T-helper 2 cell (primary cell): ENCODE results near the gene KLHL3.
A peak's percentile ranks its signal among the peaks of the same experiment; 100 is the strongest.

Experiments used
- DNase-seq, 5 experiments: peaks; one replicate each; pipeline versions ENCODE4 v3.0.0 to v3.0.0-alpha.2; 2012 to 2022

The KLHL3 gene

GRCh38 chr5:137630972-137631370 is 104.9 kb downstream of the KLHL3 start:
- no peak for DNase-seq

- no peak for DNase-seq
Measured at GRCh38 chr5:137630216-137630971, 105.5 kb downstream of the KLHL3 start.

- DNase-seq: peak in 2 of 5 experiments; percentile 9 to 54
Measured at GRCh38 chr5:137629646-137630045, 106.2 kb downstream of the KLHL3 start.

- no peak for DNase-seq
Measured at GRCh38 chr5:137627706-137628105, 108.2 kb downstream of the KLHL3 start.

- no peak for DNase-seq
Measured at GRCh38 chr5:137627293-137627692, 108.6 kb downstream of the KLHL3 start.

- DNase-seq: no peak
Measured at GRCh38 chr5:137624786-137625349, 111.0 kb downstream of the KLHL3 start.

GRCh38 chr5:137622850-137623249 is 113.0 kb downstream of the KLHL3 start:
- DNase-seq: no peak

- DNase-seq: no peak
Measured at GRCh38 chr5:137621861-137622823, 113.7 kb downstream of the KLHL3 start.

- DNase-seq: no peak
Measured at GRCh38 chr5:137621306-137621705, 114.6 kb downstream of the KLHL3 start.

- DNase-seq: no peak
Measured at GRCh38 chr5:137619191-137619870, 116.6 kb downstream of the KLHL3 start.

GRCh38 chr5:137618476-137618875 is 117.4 kb downstream of the KLHL3 start:
- DNase-seq: no peak

GRCh38 chr5:137617528-137618205 is 118.2 kb downstream of the KLHL3 start:
- DNase-seq: no peak

GRCh38 chr5:137616046-137616445 is 119.8 kb downstream of the KLHL3 start:
- no peak for DNase-seq

GRCh38 chr5:137615171-137615775 is 120.6 kb downstream of the KLHL3 start:
- DNase-seq: no peak

- no peak for DNase-seq
Measured at GRCh38 chr5:137613554-137614265, 122.2 kb downstream of the KLHL3 start.

GRCh38 chr5:137612576-137612975 is 123.3 kb downstream of the KLHL3 start:
- no peak for DNase-seq

- DNase-seq: no peak
Measured at GRCh38 chr5:137611794-137612435, 124.0 kb downstream of the KLHL3 start.

GRCh38 chr5:137611011-137611580 is 124.8 kb downstream of the KLHL3 start:
- no peak for DNase-seq

GRCh38 chr5:137610598-137610997 is 125.3 kb downstream of the KLHL3 start:
- DNase-seq: no peak

- DNase-seq: no peak
Measured at GRCh38 chr5:137609127-137609526, 126.8 kb downstream of the KLHL3 start.
